Stimulated activated CD8-positive, alpha-beta memory T cell treated with anti-CD3 and anti-CD28 coated beads, Interleukin-2, amount 100 ng/mL, for 1 hour (primary cell): ENCODE data around the gene ZNF562.
"Not testable (repeated sequence)": the region's sequence is repeated elsewhere in the genome, so short reads cannot be mapped to it uniquely, and the experiment has no call there.

Experiments used
- DNase-seq, 2 donors: peaks; one replicate each; pipeline ENCODE4 v3.0.0-alpha.2; 2020; ENCODE audit warnings: low read depth in 2 of 2

ZNF562 gene

DNA sequence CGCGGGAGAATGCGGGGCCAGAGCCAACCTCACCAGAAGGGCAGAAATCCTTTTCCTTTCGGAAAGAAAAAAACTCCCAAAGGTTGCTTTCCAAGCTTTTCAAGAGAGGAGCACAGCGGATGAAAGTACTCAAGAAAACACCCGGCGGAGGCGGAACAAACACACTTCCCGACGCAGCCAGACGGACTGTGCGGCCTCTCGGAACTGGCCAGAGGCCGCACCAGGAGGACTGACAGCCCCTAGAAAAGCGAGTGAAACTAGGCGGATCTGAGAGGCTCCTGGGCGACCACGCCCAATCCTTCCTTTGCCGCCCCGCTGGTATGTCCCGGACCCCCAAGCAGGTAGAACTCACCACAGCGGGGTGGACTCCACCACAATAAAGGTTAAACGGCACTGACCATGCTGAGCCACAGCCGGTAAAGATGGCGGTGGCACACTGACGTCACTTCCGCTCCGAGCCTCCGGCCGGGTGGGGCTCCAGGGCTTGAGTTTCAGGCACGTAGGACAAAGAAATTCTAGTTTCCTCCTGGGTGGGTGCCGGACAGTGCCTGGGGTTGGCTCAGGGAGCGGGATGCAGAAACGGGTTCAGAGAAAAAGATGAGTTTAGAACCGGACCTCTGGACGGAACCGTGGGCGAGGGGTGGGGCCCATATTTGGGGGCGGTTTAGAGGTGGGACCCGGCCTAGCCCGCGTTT, at the start of gene ZNF562:
ZNF562 (minus strand) TSS at position 438 of the 695 bp plus-strand sequence. CDS start 14,356 bp downstream, outside the sequence.
- DNase-seq, result peak; percentile 63 to 65

GRCh38 chr19:9724157-9724556, 49.3 kb upstream of the ZNF562 start:
- no peak for DNase-seq

GRCh38 chr19:9721861-9722260, 47.0 kb upstream of the ZNF562 start:
- no peak for DNase-seq

- DNase-seq, result no peak
Measured at GRCh38 chr19:9720541-9720940, 45.6 kb upstream of the ZNF562 start.

DNA sequence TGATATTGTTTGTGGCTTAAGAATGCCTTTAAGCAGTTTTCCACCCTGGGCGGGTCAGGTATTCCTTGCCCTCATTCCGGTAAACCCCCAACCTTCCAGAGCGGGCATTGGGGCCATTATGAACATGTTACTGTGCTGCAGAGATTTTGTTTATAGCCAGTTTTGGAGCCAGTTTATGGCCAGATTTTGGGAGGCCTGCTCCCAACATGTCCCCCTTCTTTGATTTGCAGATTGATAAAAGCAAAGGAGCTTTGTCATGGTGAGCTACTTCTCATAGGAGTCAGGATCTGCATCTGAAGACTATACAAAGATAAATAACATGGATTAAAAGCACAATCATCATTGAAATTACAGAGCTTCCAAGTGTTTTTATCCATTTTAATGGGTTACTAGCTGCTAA, 36.9 kb upstream of the ZNF562 start:
- no peak for DNase-seq

DNA sequence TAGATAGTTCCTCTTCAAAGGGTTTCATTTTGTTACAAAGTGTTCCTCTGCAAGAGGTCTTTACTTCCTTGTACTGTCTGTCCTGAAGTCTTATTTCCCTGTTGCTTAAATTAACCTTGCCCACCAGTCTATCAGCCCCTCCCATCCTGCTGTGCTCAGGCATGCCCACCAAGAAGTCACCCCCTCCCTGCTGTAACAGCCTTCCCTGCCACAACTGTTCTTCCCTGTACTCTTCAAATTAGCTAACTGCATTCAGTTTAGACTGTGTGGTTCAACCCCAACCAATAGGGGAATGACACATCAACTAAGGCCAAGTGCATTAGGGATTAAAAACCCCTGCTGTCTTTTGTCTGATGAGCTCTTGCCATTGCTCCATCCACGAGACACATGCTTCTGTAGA, 34.4 kb upstream of the ZNF562 start:
- DNase-seq, result no peak

- DNase-seq, result no peak
Measured at GRCh38 chr19:9705836-9706235, 30.9 kb upstream of the ZNF562 start.

DNA sequence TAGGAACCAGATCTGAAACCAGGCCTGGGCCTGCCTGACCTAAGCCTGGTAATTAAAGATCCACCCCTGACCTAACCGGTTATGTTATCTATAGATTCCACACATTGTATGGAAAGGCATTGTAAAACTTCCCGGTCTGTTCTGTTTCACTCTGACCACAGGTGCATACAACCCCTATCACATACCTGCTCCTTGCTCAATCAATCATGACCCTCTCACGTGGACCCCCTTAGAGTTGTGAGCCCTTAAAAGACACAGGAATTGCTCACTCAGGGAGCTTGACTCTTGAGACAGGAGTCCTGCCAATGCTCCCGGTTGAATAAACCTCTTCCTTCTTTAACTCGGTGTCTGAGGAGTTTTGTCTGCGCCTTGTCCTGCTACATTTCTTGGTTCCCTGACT, 27.3 kb upstream of the ZNF562 start:
- DNase-seq, result no peak

DNA sequence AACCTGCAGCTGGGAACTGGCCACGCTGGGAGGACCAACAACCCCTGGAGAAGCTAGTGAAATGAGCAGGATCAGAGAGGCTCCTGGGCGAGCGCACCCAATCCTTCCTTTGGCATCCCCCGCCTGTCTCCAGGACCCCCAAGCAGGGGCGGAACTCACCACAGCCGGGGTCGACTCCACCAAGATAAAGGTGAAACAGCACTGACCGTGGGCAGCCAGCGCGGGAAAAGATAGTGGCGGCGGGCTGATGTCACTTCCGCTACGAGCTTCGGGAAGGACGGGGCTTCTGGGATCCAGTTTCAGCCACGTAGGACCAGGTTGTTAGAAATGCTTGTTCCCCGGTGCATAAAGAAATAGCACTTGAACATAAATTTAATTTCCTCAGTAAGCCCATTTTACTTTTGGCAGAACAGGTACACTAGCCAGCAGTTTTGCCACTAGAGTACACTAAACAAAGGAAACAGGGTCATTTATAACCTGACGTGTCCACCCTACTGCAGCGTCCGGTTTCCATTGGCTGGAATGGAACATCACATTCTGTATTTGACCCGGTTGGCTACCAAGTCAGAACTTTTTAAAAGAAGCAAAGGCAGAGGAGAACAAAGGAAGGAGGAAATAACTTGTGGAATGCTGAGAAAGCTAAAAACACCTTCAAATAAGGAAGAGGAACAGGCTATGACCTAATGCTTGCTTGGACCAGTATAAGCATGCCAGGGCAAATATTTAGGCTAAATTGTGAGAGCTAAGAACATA, 25.5 kb upstream of the ZNF562 start:
- DNase-seq, result no peak

GRCh38 chr19:9690301-9690700, 15.4 kb upstream of the ZNF562 start:
- not testable (repeated sequence) for DNase-seq

GRCh38 chr19:9679996-9680395, 5.1 kb upstream of the ZNF562 start:
- DNase-seq, result not testable (repeated sequence)

DNA sequence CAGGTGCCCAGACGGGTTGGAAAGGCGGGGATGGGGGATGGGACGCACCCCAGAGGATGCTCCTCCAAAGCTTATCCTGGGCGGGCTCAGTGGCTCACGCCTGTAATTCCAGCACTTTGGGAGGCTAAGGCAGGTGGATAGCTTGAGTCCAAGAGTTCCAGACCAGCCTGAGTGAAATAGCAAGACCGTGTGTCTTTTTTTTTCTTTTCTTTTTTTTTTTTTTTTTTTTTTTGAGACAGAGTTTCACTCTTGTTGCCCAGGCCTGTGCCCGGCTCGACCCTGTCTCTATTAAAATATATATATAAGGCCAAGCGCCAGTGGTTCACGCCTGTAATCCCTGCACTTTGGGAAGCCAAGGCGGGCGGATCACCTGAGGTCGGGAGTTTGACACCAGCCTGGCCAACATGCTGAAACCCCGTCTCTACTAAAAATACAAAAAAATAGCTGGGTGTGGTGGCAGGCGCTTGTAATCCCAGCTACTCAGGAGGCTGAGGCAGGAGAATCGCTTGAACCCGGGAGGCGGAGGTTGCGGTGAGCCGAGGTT, 530 bp upstream of the ZNF562 start:
- DNase-seq, result not testable (repeated sequence)

DNA sequence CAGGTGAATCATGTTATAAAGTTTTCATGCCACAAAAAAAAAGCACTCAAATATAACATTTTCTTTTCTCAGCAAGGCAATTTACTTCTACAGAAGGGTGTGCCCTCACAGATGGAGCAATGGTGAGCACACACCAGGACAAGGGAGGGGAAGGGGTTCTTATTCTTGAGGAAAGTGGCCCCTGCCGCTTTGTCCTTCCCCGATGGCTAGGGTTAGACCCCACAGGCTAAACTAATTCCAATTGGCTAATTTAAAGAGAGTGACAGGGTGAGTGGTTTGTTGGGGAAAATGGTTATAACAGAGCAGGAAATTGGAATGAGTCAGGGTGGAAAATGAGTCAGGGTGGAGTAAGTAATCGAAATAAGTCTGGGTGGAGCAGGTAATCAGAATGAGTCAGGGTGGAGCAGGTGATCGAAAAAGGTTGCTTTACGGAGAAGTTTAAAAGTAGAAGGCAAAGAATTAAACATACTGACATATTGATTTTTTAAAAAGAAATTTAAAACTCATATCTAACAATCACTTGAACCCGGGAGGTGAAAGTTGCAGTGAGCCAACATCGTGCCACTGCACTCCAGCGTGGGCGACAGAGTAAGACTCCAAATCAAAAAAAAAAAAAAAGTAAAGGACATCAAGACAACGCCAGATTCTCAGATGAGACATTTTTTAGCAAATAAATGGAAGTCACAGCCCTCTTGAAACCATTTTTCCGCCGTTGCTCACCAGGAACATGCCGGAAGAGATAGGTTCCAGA, 813 bp downstream of the ZNF562 start:
- DNase-seq, result no peak

DNA sequence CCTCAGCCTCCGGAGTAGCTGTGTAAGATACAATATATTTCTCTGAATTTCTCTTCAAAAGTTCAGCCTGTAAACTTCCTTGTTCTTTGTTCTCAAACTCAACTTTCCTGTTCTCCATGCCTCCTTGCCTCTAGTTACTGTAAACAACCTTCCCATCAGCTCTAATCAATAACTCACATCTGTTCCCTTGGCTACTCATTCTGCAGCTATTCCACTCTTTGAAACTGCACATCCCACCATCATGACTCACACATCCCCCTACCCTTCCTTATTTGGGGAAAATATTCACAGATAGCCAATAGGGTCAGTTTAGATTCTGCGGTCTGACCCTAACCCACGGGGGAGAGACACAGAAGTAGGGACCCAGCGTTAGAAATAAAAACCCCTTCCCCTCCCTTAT, 2.0 kb downstream of the ZNF562 start:
- no peak for DNase-seq

GRCh38 chr19:9671655-9672054, 3.2 kb downstream of the ZNF562 start:
- DNase-seq, result no peak

DNA sequence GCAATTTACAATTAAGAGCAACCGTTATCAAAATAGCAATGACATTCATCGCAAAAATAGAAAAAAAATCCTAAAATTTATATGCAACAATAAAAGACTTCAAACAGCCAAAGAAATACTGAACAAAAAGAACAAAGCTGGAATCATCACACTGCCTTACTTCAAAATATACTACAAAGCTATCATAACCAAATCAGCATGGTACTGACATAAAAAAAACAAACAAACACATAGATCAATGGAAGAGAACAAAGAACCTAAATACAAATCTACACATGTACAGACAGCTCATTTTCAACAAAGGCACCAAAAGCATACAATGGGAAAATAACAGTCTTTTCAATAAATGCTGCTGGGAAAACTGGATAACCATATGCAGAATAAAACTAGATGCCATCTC, 6.4 kb downstream of the ZNF562 start:
- DNase-seq, result no peak

- no peak for DNase-seq
Measured at GRCh38 chr19:9667898-9668297, 7.0 kb downstream of the ZNF562 start.

GRCh38 chr19:9658769-9659168, 16.1 kb downstream of the ZNF562 start:
- DNase-seq, result no peak

GRCh38 chr19:9653066-9653555, 21.8 kb downstream of the ZNF562 start:
- DNase-seq, result not testable (repeated sequence)

DNA sequence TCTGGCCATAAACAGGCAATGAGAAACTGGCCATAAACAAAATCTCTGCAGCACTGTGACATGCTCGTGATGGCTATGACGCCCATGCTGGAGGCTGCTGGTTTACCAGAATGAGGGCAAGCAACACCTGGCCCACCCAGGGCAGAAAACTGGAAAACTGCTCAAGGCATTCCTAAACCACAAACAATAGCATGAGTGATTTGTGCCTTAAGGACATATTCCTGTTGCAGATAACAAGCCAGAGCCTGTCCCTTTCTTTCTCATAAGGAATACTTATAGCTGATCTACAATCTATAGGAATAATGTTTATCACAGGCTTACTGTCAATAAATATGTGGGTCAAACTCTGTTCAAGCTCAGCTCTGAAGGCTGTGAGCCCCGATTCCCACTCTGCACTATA, 23.4 kb downstream of the ZNF562 start:
- DNase-seq, result not testable (repeated sequence)

GRCh38 chr19:9650345-9650744, 24.6 kb downstream of the ZNF562 start:
- no peak for DNase-seq

- DNase-seq, result no peak
Measured at GRCh38 chr19:9645472-9645871, 29.4 kb downstream of the ZNF562 start.
